ENCODE data around the gene FCGR3A.
"Not testable (repeated sequence)": the region's sequence is repeated elsewhere in the genome, so short reads cannot be mapped to it uniquely, and the experiment has no call there.

FCGR3A gene

DNA sequence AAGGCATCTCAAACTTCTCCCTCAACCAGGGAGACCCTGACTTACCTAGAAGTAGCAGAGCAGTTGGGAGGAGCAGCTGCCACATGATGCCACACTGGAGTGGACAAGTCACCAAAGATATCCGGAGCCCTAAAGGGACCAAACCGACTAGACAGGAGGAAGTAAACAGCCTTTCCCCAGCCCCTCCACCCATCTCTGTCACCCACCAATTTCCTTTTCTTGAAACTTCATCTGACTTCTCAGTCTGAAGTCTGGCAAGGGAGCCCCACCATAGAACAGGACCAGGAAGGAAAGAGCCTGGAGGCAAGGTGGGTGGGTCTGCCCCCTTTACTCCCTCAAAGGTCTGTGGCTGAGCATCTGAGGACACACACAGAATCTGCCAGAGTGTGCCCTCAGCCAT is at the start of gene FCGR3A:
Gene FCGR3A, minus strand, starts transcription at position 167 of the 400 bp plus-strand sequence. Its CDS starts 82 bp downstream, at position 85.
- no peak for TF ChIP-seq CTCF (IDR thresholded peaks at IDR 0.05; ENCODE audit: poor library complexity, severe bottlenecking)
- ATAC-seq (ENCODE audit: low read depth) (no peak), DNase-seq (ENCODE audit: low spot score) (no peak)
- Histone ChIP-seq H3K36me3 (ENCODE audit: low read depth) (no peaks in the 10 kb centered on the region), H3K27ac (ENCODE audit: poor library complexity, severe bottlenecking) (no peak within 1 kb of the TSS), H3K9me3 (ENCODE audit: severe bottlenecking) (no peaks in the 10 kb centered on the region), H3K27me3 (ENCODE audit: insufficient read depth, poor library complexity, severe bottlenecking) (no peaks in the 10 kb centered on the region), H3K4me3 (ENCODE audit: severe bottlenecking) (no peak within 1 kb of the TSS), H3K4me1 (ENCODE audit: insufficient read depth, poor library complexity, severe bottlenecking) (no peaks in the 10 kb centered on the region)

DNA sequence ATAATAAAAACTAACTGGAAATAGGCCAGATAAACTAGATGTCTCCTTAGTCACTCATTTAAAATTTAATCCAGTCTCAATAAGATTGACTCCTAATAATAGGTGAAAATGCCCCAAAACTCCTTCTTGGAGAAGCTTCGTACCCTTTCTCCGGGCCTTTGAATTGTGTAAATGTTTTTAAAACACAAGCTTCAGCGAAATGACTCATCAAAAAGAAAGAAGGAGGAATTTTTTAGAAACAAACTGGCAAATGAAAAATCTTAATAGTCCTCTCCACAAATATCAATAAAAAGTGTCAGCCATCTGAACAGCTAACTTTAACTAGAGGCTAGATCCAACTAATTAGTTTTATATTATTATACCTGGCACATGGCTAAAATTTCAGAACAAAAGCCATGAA is 47.5 kb upstream of the FCGR3A start:
- ATAC-seq (ENCODE audit: low read depth); H3K4me3 ChIP-seq (ENCODE audit: severe bottlenecking); H3K9me3 ChIP-seq (ENCODE audit: severe bottlenecking); H3K27ac ChIP-seq (ENCODE audit: poor library complexity, severe bottlenecking); DNase-seq (ENCODE audit: low spot score); H3K36me3 ChIP-seq (ENCODE audit: low read depth); H3K27me3 ChIP-seq (ENCODE audit: insufficient read depth, poor library complexity, severe bottlenecking); H3K4me1 ChIP-seq (ENCODE audit: insufficient read depth, poor library complexity, severe bottlenecking): not testable (repeated sequence)

DNA sequence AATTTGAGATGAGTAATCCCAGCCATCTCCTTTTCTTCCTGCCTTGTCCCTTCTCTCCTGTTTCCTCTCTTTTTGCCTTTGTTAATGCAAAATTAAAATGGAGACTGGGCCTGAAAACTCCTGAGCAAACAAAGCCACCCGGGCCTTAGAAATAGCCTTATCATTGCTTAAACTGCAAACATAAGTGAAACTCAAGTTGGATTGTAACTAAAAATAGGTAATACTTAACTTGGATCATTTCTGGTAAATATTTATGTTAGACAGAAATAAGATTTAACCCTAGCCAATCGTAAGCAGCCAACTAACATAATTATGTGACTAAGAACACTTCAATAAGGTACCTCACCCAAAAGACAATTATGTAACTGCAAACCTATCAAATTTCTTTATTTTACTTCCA is 46.0 kb upstream of the FCGR3A start:
- H3K36me3 ChIP-seq (ENCODE audit: low read depth); H3K4me1 ChIP-seq (ENCODE audit: insufficient read depth, poor library complexity, severe bottlenecking); DNase-seq (ENCODE audit: low spot score); H3K9me3 ChIP-seq (ENCODE audit: severe bottlenecking); H3K4me3 ChIP-seq (ENCODE audit: severe bottlenecking); ATAC-seq (ENCODE audit: low read depth); H3K27me3 ChIP-seq (ENCODE audit: insufficient read depth, poor library complexity, severe bottlenecking); H3K27ac ChIP-seq (ENCODE audit: poor library complexity, severe bottlenecking): not testable (repeated sequence)

DNA sequence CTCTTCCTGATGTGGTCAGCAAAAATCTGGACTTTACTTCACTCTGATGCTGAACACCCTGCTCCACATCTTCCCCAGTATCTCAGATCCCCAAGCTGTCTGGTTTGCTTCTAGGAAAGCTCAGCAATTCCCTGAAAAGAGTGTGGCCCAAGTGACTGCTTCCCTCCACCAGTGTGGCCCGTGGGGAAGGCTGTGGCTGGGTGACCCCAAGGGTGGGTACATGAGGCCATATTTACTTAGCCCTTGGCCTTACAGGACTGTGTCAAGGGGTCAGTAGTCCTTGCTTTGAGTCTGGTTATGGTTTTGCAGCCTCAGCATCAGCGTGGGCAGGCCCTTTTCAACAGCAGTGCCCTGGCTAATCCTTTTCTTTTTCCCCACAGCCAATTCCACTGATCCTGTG is 45.6 kb upstream of the FCGR3A start:
- not testable (repeated sequence) for H3K4me3 ChIP-seq (ENCODE audit: severe bottlenecking); H3K9me3 ChIP-seq (ENCODE audit: severe bottlenecking); H3K27ac ChIP-seq (ENCODE audit: poor library complexity, severe bottlenecking); H3K27me3 ChIP-seq (ENCODE audit: insufficient read depth, poor library complexity, severe bottlenecking); H3K4me1 ChIP-seq (ENCODE audit: insufficient read depth, poor library complexity, severe bottlenecking); ATAC-seq (ENCODE audit: low read depth); DNase-seq (ENCODE audit: low spot score); H3K36me3 ChIP-seq (ENCODE audit: low read depth)

DNA sequence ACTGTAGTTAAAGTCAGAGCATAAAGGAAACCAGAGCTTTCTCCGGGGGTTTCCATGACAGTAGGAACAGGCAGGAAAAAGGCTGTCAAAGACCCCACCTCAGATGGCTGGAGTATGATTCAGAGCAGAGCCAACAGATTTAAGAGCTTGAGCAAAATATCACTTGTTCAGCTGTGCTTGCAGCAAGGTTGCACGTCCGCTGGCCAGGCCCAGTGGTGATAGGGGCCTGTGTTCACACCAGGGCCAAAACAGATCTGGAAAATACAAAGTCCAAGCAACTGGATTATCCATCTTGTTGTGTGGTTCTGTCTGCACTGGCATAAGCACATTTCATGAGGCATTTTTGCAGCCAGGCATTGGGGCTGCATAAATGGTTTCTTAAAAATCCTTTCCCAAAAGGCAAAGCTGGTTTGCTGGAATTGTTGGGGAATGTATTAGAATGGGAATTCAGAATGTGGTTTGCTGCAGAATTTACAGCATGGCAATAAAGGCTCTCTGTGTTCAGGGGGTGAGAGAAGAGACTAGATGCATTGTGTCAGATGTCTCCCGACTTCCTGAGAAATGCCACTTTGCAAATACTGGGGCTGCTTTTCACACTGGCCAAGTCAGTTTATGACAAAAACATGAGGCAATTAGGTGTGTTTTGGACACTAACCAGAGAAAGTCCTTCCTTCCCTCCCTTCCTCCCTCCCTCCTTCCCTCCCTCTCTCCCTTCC is 44.8 kb upstream of the FCGR3A start:
- DNase-seq (ENCODE audit: low spot score); H3K27ac ChIP-seq (ENCODE audit: poor library complexity, severe bottlenecking); H3K36me3 ChIP-seq (ENCODE audit: low read depth); H3K9me3 ChIP-seq (ENCODE audit: severe bottlenecking); H3K27me3 ChIP-seq (ENCODE audit: insufficient read depth, poor library complexity, severe bottlenecking); H3K4me1 ChIP-seq (ENCODE audit: insufficient read depth, poor library complexity, severe bottlenecking); ATAC-seq (ENCODE audit: low read depth); H3K4me3 ChIP-seq (ENCODE audit: severe bottlenecking): not testable (repeated sequence)

GRCh38 chr1:161593092-161593755 is 43.6 kb upstream of the FCGR3A start:
- not testable (repeated sequence) for H3K4me1 ChIP-seq (ENCODE audit: insufficient read depth, poor library complexity, severe bottlenecking); H3K27ac ChIP-seq (ENCODE audit: poor library complexity, severe bottlenecking); DNase-seq (ENCODE audit: low spot score); H3K9me3 ChIP-seq (ENCODE audit: severe bottlenecking); H3K36me3 ChIP-seq (ENCODE audit: low read depth); H3K4me3 ChIP-seq (ENCODE audit: severe bottlenecking); H3K27me3 ChIP-seq (ENCODE audit: insufficient read depth, poor library complexity, severe bottlenecking); ATAC-seq (ENCODE audit: low read depth)

- H3K27ac ChIP-seq (ENCODE audit: poor library complexity, severe bottlenecking); H3K36me3 ChIP-seq (ENCODE audit: low read depth); H3K9me3 ChIP-seq (ENCODE audit: severe bottlenecking); DNase-seq (ENCODE audit: low spot score); ATAC-seq (ENCODE audit: low read depth); H3K27me3 ChIP-seq (ENCODE audit: insufficient read depth, poor library complexity, severe bottlenecking); H3K4me3 ChIP-seq (ENCODE audit: severe bottlenecking); H3K4me1 ChIP-seq (ENCODE audit: insufficient read depth, poor library complexity, severe bottlenecking): not testable (repeated sequence)
Measured at GRCh38 chr1:161592586-161592985, 43.0 kb upstream of the FCGR3A start.

DNA sequence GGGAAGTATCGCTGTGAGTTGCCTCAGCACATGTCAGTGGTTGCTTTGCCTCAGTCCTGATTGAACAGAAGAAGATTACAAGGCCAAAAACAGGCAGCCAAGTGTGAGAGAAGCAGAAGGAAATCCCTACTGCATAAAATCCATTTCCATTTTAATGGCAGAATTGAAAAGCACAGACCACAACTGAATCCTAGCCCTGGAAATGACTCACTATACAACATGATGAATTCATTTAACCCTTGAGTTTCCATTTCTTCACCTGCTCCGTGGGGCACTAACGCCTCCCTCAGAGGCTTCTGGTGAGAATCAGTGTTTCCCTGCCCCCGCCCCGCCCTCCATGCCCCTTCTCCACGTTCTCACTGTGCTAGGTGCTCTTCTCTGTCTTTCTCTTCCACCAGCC is 40.3 kb upstream of the FCGR3A start:
- H3K36me3 ChIP-seq (ENCODE audit: low read depth); H3K27me3 ChIP-seq (ENCODE audit: insufficient read depth, poor library complexity, severe bottlenecking); H3K4me1 ChIP-seq (ENCODE audit: insufficient read depth, poor library complexity, severe bottlenecking); H3K27ac ChIP-seq (ENCODE audit: poor library complexity, severe bottlenecking); H3K9me3 ChIP-seq (ENCODE audit: severe bottlenecking); DNase-seq (ENCODE audit: low spot score); ATAC-seq (ENCODE audit: low read depth); H3K4me3 ChIP-seq (ENCODE audit: severe bottlenecking): not testable (repeated sequence)

- DNase-seq (ENCODE audit: low spot score); ATAC-seq (ENCODE audit: low read depth); H3K27me3 ChIP-seq (ENCODE audit: insufficient read depth, poor library complexity, severe bottlenecking); H3K9me3 ChIP-seq (ENCODE audit: severe bottlenecking); H3K27ac ChIP-seq (ENCODE audit: poor library complexity, severe bottlenecking); H3K4me1 ChIP-seq (ENCODE audit: insufficient read depth, poor library complexity, severe bottlenecking); H3K36me3 ChIP-seq (ENCODE audit: low read depth); H3K4me3 ChIP-seq (ENCODE audit: severe bottlenecking): not testable (repeated sequence)
Measured at GRCh38 chr1:161589365-161589764, 39.7 kb upstream of the FCGR3A start.

- H3K4me1 ChIP-seq (ENCODE audit: insufficient read depth, poor library complexity, severe bottlenecking); H3K27ac ChIP-seq (ENCODE audit: poor library complexity, severe bottlenecking); H3K9me3 ChIP-seq (ENCODE audit: severe bottlenecking); H3K4me3 ChIP-seq (ENCODE audit: severe bottlenecking); DNase-seq (ENCODE audit: low spot score); H3K36me3 ChIP-seq (ENCODE audit: low read depth); ATAC-seq (ENCODE audit: low read depth); H3K27me3 ChIP-seq (ENCODE audit: insufficient read depth, poor library complexity, severe bottlenecking): not testable (repeated sequence)
Measured at GRCh38 chr1:161588596-161588995, 39.0 kb upstream of the FCGR3A start.

DNA sequence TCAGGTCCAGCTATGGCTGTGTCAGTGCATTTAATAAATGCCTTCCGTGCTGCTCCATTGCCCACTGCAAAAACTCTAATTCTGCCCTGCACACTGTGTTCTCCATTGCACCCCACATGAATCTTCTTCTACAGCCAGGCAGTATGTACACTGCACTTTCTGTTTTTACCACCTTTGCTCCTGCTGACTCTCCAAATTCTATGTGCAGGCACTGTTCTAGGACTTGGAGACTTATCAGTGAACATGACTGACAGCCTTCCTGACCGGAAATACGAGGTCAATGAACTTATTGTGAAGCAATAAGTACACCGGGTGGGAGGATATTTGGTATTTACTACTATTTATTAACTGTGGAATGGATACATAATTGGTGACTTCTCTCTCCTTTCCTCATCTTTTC is 33.3 kb upstream of the FCGR3A start:
- not testable (repeated sequence) for H3K27me3 ChIP-seq (ENCODE audit: insufficient read depth, poor library complexity, severe bottlenecking); H3K36me3 ChIP-seq (ENCODE audit: low read depth); ATAC-seq (ENCODE audit: low read depth)

More for the DNA sequence above, 33.3 kb upstream of the FCGR3A start:
- DNase-seq (ENCODE audit: low spot score); H3K4me1 ChIP-seq (ENCODE audit: insufficient read depth, poor library complexity, severe bottlenecking); H3K27ac ChIP-seq (ENCODE audit: poor library complexity, severe bottlenecking); H3K9me3 ChIP-seq (ENCODE audit: severe bottlenecking); H3K4me3 ChIP-seq (ENCODE audit: severe bottlenecking): not testable (repeated sequence)
